Measurements from ENCODE around the gene F2RL3. TPM values are rescaled to one million over a fixed set of nuclear protein-coding genes. Genes with fewer than 3 reads are reported as not detected.

F2RL3 gene
- total and polyA plus RNA-seq, 3 donors from 2014 or later: 4.4 to 6.9 (median 4.6) TPM

DNA sequence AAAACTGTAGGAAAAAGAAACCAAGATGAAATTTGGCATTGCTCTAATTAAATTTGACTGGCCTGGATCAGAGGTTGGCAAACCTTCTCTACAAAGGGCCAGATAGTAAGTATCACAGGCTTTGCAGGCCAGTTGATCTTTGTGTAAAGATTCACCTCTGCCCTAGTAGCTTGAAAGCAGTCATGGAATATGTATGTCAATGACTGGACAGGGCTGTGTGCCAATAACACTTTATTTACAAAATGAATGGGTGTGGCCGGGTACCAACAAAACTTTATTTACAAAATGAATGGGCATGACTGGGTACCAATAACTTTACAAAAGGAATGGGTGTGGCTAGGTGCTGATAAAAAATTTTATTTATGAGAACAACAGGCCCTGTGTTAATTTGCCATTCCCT lies 39.6 kb upstream of the F2RL3 start:
- H3K27me3 ChIP-seq: no peaks in the 10 kb centered on the region
- intact Hi-C loops (cut with DNase I; ENCODE audit: low total_unique reads): no loop called here
- no peak overlapping the region for H3K27ac ChIP-seq
- no peaks in the 10 kb centered on the region for H3K36me3 ChIP-seq (ENCODE audit: low read depth, missing control alignments)
- H3K4me3 ChIP-seq: no peak overlapping the region
- TF ChIP-seq POLR2A (IDR thresholded peaks at IDR 0.05) (no peak), CTCF (IDR thresholded peaks at IDR 0.05) (no peak)
- no peaks in the 10 kb centered on the region for H3K9me3 ChIP-seq
- WGBS, 2 donors: 93 to 95% methylated on average over 1 of the region's 1 CpG
- peaks cover 23% of the 10 kb centered on the region for H3K4me1 ChIP-seq
- no peak for DNase-seq

DNA sequence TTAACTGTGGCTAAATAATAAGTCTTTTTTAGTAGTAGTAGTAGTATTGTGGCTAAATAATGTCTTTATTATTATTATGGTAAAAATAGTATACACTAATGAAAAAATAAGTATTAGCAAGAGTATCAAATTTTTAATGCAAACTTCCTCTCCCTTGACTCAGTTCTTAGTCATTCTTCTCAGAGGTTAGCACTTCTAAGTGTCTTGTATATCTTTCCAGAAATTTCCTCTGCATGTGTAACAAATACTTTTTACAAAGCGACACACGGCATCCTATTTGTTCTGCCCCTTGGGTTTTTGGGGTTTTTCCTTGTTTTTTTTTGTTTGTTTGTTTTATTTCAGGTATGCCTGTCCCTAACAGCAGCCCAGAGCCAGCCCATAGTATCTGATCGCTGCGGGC lies 38.7 kb upstream of the F2RL3 start:
- intact Hi-C loops (cut with DNase I; ENCODE audit: low total_unique reads): no loop called here
- Histone ChIP-seq H3K9me3 (no peaks in the 10 kb centered on the region), H3K27ac (no peak overlapping the region), H3K4me1 (peaks cover 18% of the 10 kb centered on the region), H3K27me3 (no peaks in the 10 kb centered on the region), H3K36me3 (ENCODE audit: low read depth, missing control alignments) (no peaks in the 10 kb centered on the region), H3K4me3 (no peak overlapping the region)
- TF ChIP-seq CTCF (IDR thresholded peaks at IDR 0.05): no peak
- no peak for TF ChIP-seq POLR2A (IDR thresholded peaks at IDR 0.05)
- DNase-seq: no peak
- 93 to 94% methylated on average over 4 of the region's 4 CpGs for WGBS, 2 donors

DNA sequence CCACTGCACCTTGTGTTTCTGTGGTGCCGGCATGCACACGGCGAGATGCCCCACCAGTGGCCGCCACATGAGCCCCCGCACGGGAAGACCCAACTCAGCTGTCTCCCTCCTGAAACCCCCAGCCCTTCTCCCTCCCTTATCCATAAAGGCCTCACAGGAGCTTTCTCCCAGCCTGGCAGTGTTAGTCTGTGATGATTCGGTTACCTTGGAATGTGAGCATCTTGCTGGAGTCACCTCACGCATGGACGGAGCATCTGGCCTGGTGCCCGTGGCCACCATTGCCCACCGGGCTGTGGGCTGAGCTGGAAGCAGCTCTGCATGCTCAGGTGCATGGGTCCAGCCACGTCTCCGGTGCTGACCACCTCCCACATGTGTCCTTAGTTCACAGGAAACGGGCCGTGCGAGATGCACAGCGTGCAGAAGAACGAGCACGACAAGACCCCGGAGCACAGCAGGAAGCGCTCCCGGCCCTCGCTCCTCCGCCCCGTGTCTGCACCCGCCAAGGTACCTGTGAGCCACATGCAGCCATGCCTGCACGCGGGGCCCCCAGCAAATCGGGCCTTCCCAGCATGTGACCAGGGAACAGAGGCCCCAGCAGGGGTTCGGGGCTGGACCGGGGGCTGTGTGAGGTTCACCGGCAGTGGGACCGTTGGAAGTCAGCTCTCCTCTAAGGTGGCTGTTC lies 37.6 kb upstream of the F2RL3 start:
- Histone ChIP-seq H3K4me3 (no peak overlapping the region), H3K27ac (no peak overlapping the region), H3K27me3 (no peaks in the 10 kb centered on the region), H3K36me3 (ENCODE audit: low read depth, missing control alignments) (no peaks in the 10 kb centered on the region), H3K4me1 (peaks cover 15% of the 10 kb centered on the region), H3K9me3 (no peaks in the 10 kb centered on the region)
- no peak for DNase-seq
- intact Hi-C loops (cut with DNase I; ENCODE audit: low total_unique reads): no loop called here
- WGBS, 2 donors: 93 to 94% methylated on average over 14 to 33 of the region's 33 CpGs
- TF ChIP-seq CTCF (IDR thresholded peaks at IDR 0.05): no peak
- no peak for TF ChIP-seq POLR2A (IDR thresholded peaks at IDR 0.05)

GRCh38 chr19:16853066-16853465 lies 35.7 kb upstream of the F2RL3 start:
- no peak overlapping the region for H3K27ac ChIP-seq
- WGBS, 2 donors: 90 to 95% methylated on average over 7 of the region's 7 CpGs
- H3K9me3 ChIP-seq: no peaks in the 10 kb centered on the region
- no peaks in the 10 kb centered on the region for H3K36me3 ChIP-seq (ENCODE audit: low read depth, missing control alignments)
- H3K4me1 ChIP-seq: peaks cover 14% of the 10 kb centered on the region
- DNase-seq: no peak
- TF ChIP-seq POLR2A (IDR thresholded peaks at IDR 0.05) (no peak), CTCF (IDR thresholded peaks at IDR 0.05) (no peak)
- no peak overlapping the region for H3K4me3 ChIP-seq
- H3K27me3 ChIP-seq: no peaks in the 10 kb centered on the region
- intact Hi-C loops (cut with DNase I; ENCODE audit: low total_unique reads): no loop called here

DNA sequence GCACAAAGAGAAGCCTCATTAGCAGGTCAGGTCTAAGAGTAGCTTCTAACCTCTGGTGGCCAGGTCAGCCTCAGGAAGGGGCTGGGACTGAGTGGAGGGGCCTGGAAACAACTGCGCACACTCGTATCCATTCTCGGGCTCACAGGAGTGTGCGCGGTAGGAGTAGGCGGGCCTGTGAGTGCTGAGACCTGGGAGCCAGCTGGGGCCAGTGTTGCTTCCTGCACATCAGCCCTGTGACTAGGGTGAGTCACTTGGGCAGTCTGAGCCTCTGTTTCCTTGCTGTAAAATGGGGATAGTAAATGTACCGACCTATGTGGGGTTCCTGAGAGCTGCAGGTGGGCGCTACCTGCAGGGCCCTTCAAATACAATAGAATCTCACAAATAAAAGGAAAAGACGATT lies 32.7 kb upstream of the F2RL3 start:
- WGBS, 2 donors: 88 to 96% methylated on average over 9 of the region's 9 CpGs
- peak overlapping the region; percentile 4 to 8 for H3K27ac ChIP-seq
- intact Hi-C loops (cut with DNase I; ENCODE audit: low total_unique reads): no loop called here
- no peak overlapping the region for H3K4me3 ChIP-seq
- peaks cover 14% of the 10 kb centered on the region for H3K4me1 ChIP-seq
- H3K36me3 ChIP-seq (ENCODE audit: low read depth, missing control alignments): no peaks in the 10 kb centered on the region
- H3K27me3 ChIP-seq: no peaks in the 10 kb centered on the region
- DNase-seq: no peak
- no peak for TF ChIP-seq CTCF (IDR thresholded peaks at IDR 0.05)
- no peak for TF ChIP-seq POLR2A (IDR thresholded peaks at IDR 0.05)
- H3K9me3 ChIP-seq: no peaks in the 10 kb centered on the region
